Mesenchymal stem cell (in vitro differentiated cells and primary cell): ENCODE data around the gene DNHD1.

Experiments
- DNase-seq: peaks from one replicate; pipeline ENCODE4 v3.0.0-alpha.2; 2013
- H2AFZ ChIP-seq: one replicate; pipeline ENCODE4 v1.6.1; 2013; ENCODE audit warnings: low read depth, mild to moderate bottlenecking, control low read depth, inconsistent platforms, low read length, moderate library complexity
- H2AK5ac ChIP-seq: 2 replicates; pipeline ENCODE4 v1.6.1; 2013; ENCODE audit warnings: low read length, moderate library complexity, mild to moderate bottlenecking, inconsistent platforms; ENCODE audit not compliant: severe bottlenecking
- H2BK120ac ChIP-seq: one replicate; pipeline ENCODE4 v1.6.1; 2013; ENCODE audit warnings: low read depth, mild to moderate bottlenecking, inconsistent platforms, low read length, moderate library complexity
- H2BK12ac ChIP-seq, 2 experiments: one replicate each; pipeline ENCODE4 v1.6.1; 2013; ENCODE audit warnings: inconsistent platforms in 2 of 2, low read length in 2 of 2, mild to moderate bottlenecking in 2 of 2, moderate library complexity in 2 of 2, control low read depth in 1 of 2
- H2BK15ac ChIP-seq: one replicate; pipeline ENCODE4 v1.6.1; 2013; ENCODE audit warnings: mild to moderate bottlenecking, low read depth, inconsistent platforms; ENCODE audit not compliant: poor library complexity, severe bottlenecking
- H2BK5ac ChIP-seq: 2 replicates; pipeline ENCODE4 v1.6.1; 2013; ENCODE audit warnings: low read depth, mild to moderate bottlenecking, low read length, control low read depth, inconsistent platforms; ENCODE audit not compliant: poor library complexity, severe bottlenecking
- H3K14ac ChIP-seq, 2 experiments: one replicate each; pipeline ENCODE4 v1.6.1; 2013; ENCODE audit warnings: inconsistent platforms in 2 of 2, low read length in 2 of 2, control low read depth in 1 of 2, mild to moderate bottlenecking in 1 of 2, moderate library complexity in 1 of 2
- H3K18ac ChIP-seq, 2 experiments: one replicate each; pipeline ENCODE4 v1.6.1; 2013; ENCODE audit warnings: inconsistent platforms in 2 of 2, low read length in 2 of 2, control low read depth in 1 of 2, low read depth in 1 of 2, mild to moderate bottlenecking in 1 of 2
- H3K23ac ChIP-seq, 2 experiments: one replicate each; pipeline ENCODE4 v1.6.1; 2013; ENCODE audit warnings: inconsistent platforms in 2 of 2, low read length in 2 of 2, mild to moderate bottlenecking in 2 of 2, moderate library complexity in 2 of 2, control low read depth in 1 of 2
- H3K27ac ChIP-seq: 2 replicates; pipeline ENCODE4 v1.5.1; 2013; ENCODE audit warnings: mild to moderate bottlenecking, moderate library complexity, low read length, control low read depth, inconsistent platforms; ENCODE audit not compliant: poor library complexity, severe bottlenecking
- H3K27me3 ChIP-seq, 2 experiments: 2 replicates each; pipeline versions ENCODE4 v1.6.1 to v1.7.0; 2013; ENCODE audit warnings: low read length in 2 of 2, mild to moderate bottlenecking in 2 of 2, moderate library complexity in 2 of 2, control low read depth in 1 of 2, inconsistent platforms in 1 of 2; ENCODE audit not compliant: control insufficient read depth in 1 of 2, insufficient read depth in 1 of 2
- H3K36me3 ChIP-seq, 2 experiments: 2 replicates each; pipeline versions ENCODE4 v1.6.1 to v1.7.0; 2013; ENCODE audit warnings: low read length in 2 of 2, control low read depth in 1 of 2, inconsistent platforms in 1 of 2, low read depth in 1 of 2, mild to moderate bottlenecking in 1 of 2; ENCODE audit not compliant: insufficient read depth in 2 of 2, control insufficient read depth in 1 of 2
- H3K4ac ChIP-seq, 2 experiments: one replicate each; pipeline ENCODE4 v1.6.1; 2013; ENCODE audit warnings: inconsistent platforms in 2 of 2, low read length in 2 of 2, mild to moderate bottlenecking in 2 of 2, moderate library complexity in 2 of 2, control low read depth in 1 of 2, low read depth in 1 of 2
- H3K4me1 ChIP-seq: 2 replicates; pipeline ENCODE4 v1.6.1; 2013; ENCODE audit warnings: low read depth, low read length, control low read depth; ENCODE audit not compliant: control insufficient read depth, insufficient read depth
- H3K4me2 ChIP-seq: 2 replicates; pipeline ENCODE4 v1.6.1; 2013; ENCODE audit warnings: low read length, mild to moderate bottlenecking, inconsistent platforms; ENCODE audit not compliant: poor library complexity, severe bottlenecking
- H3K4me3 ChIP-seq, 2 experiments: 2 replicates each; pipeline versions ENCODE4 v1.5.1 to v1.7.0; 2013; ENCODE audit warnings: low read length in 2 of 2, mild to moderate bottlenecking in 2 of 2, control low read depth in 1 of 2, low read depth in 1 of 2; ENCODE audit not compliant: insufficient read depth in 1 of 2
- H3K79me1 ChIP-seq: replicated peaks from 2 replicates; pipeline ENCODE4 v1.6.1; 2013; ENCODE audit warnings: mild to moderate bottlenecking, control low read depth, low read length, inconsistent platforms; ENCODE audit not compliant: poor library complexity, severe bottlenecking
- H3K9ac ChIP-seq: 2 replicates; pipeline ENCODE4 v1.7.0; 2013; ENCODE audit warnings: mild to moderate bottlenecking, low read length, moderate library complexity
- H3K9me3 ChIP-seq: 2 replicates; pipeline ENCODE4 v1.7.0; 2013; ENCODE audit warnings: mild to moderate bottlenecking, low read length; ENCODE audit not compliant: control insufficient read depth
- H4K8ac ChIP-seq: one replicate; pipeline ENCODE4 v1.6.1; 2013; ENCODE audit warnings: inconsistent platforms, mild to moderate bottlenecking, low read length, moderate library complexity
- H4K91ac ChIP-seq: one replicate; pipeline ENCODE4 v1.6.1; 2013; ENCODE audit warnings: mild to moderate bottlenecking, low read length, inconsistent platforms
- WGBS: methylation state at CpG from one replicate; pipeline ENCODE4 v1.1.7; 2013; ENCODE audit warnings: mixed read lengths; 5-methylcytosine and 5-hydroxymethylcytosine counted together

DNHD1 gene

DNA sequence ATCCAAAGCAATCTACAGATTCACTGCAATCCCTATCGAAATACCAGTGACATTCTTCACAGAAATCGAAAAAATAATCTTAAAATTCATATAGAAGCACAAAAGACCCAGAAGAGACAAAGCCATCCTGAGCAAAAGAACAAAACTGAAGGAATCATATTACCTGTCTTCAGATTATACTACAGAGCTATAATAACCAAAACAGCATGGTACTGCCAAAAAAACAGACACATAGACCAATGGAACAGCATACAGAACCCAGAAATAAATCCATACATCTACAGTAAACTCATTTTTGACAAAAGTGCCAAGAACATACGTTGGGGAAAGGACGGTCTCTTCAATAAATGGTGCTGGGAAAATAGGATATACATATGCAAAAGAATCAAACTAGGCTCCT is 87.4 kb downstream of the DNHD1 start:
- Histone ChIP-seq H2AFZ (no peak overlapping the region), H4K91ac (no peak overlapping the region), H2BK12ac (no peak overlapping the region), H3K14ac (no peak overlapping the region), H2BK5ac (no peak overlapping the region), H3K79me1 (peaks cover 9% of the 10 kb centered on the region), H3K27me3 (no peaks in the 10 kb centered on the region), H3K4me1 (peaks cover 11% of the 10 kb centered on the region), H3K4me2 (no peak overlapping the region), H4K8ac (no peak overlapping the region), H3K4ac (no peak overlapping the region), H3K4me3 (no peak overlapping the region), H2BK15ac (no peak overlapping the region), H3K9ac (no peak overlapping the region), H2AK5ac (no peak overlapping the region), H3K9me3 (peaks cover 17% of the 10 kb centered on the region), H2BK120ac (no peak overlapping the region), H3K27ac (no peak overlapping the region), H3K23ac (no peak overlapping the region), H3K36me3 (peaks cover 7 to 17% of the 10 kb centered on the region in 2 experiments), H3K18ac (no peak overlapping the region)
- 92% methylated on average over 3 of the region's 4 CpGs for WGBS
- DNase-seq = no peak

DNA sequence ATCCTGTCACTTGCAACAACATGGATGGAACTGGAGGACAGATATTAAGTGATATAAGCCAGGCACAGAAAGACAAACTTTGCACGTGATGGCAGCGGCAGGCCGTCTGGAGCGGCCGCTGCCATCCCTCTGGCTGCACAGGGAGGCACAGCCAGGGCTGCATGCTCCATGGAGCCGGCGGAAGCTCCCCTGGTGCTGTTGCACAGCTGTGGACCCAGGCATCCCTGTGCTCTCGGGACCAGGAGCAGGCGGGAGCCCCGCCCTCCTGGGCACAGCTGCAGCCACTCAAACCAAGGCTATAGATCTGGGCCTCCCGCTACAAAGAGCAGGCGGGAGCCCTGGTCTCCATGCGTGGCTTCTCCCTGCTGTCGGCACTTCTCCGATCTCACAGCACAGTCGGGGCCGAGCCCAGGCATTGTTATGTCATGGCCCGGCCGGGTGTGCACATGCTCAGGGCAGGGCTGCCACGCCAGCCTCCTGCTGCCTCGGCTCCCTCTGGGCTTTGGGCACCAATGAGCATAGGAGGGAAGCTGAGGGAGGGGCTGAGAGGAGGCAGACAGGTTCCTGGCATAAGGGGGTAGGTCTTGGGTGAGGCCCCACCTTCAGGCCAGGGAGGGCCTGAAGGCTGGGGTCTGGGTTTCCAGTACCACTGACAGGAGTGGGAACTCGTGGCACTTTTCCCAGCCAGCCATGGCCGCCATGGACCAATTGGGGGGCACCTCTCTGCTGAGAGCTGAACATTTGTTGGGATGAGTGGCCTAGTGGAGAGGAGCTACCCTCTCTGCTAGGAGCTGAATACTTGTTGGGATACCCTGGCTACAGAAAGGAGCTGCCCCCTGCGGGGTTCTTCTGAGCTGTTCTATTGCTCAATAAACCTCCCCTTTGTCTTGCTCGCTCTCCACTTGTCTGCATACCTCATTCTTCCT is 89.6 kb downstream of the DNHD1 start:
- Histone ChIP-seq H2BK120ac (no peak overlapping the region), H2BK12ac (no peak overlapping the region), H3K4me3 (peak overlapping the region in 1 of 2 experiments; percentile 3), H3K36me3 (peaks cover 4 to 5% of the 10 kb centered on the region in 2 experiments), H2BK5ac (no peak overlapping the region), H4K91ac (no peak overlapping the region), H2AFZ (no peak overlapping the region), H3K27ac (no peak overlapping the region), H3K9ac (no peak overlapping the region), H3K4me1 (peaks cover 11% of the 10 kb centered on the region), H3K4me2 (peak overlapping the region; percentile 62), H3K9me3 (peaks cover 17% of the 10 kb centered on the region), H4K8ac (no peak overlapping the region), H3K18ac (peak overlapping the region in 1 of 2 experiments; percentile 28), H3K79me1 (peaks cover 4% of the 10 kb centered on the region), H3K23ac (no peak overlapping the region), H3K14ac (no peak overlapping the region), H2AK5ac (no peak overlapping the region), H2BK15ac (no peak overlapping the region), H3K27me3 (no peaks in the 10 kb centered on the region), H3K4ac (no peak overlapping the region)
- peak; percentile 22 for DNase-seq
- 37% methylated on average over 25 of the region's 25 CpGs for WGBS

DNA sequence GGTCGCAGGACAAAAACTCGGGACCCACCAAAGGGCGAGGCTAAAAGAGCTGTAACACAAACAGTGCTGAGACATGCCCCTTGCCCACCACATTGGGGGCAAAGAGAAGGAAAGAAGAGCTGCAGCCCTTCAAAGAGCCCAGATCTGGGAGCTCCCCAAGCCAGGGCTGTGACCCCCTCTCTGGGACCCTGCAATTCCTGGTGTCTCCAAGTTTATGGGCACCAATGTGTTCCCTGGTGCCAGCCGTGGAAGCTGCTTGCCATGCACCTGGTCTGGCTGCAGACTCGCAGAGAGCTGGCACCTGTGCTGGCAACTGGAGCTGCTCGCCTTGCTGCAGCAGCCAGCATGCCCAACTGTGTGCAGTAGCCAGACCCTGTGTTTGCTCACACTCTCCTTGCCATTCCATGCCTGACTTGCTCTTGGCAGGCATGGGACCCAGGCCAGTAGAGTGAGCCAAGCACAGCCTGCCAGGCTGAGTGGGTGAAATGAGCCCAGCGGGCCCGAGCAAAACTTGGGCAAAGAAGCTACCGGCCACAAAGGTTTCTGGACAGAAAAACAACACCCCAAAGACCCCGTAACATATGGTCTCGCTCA is 90.4 kb downstream of the DNHD1 start:
- H2AFZ ChIP-seq = no peak overlapping the region
- peaks cover 17% of the 10 kb centered on the region for H3K9me3 ChIP-seq
- no peak overlapping the region for H3K18ac ChIP-seq
- H2AK5ac ChIP-seq = no peak overlapping the region
- H2BK15ac ChIP-seq = no peak overlapping the region
- no peak overlapping the region for H2BK12ac ChIP-seq
- peak overlapping the region in 1 of 2 experiments; percentile 77 for H3K23ac ChIP-seq
- peaks cover 11% of the 10 kb centered on the region for H3K4me1 ChIP-seq
- peak overlapping the region in 1 of 2 experiments; percentile 22 for H3K4me3 ChIP-seq
- H3K9ac ChIP-seq = no peak overlapping the region
- peak overlapping the region; percentile 77 for H4K8ac ChIP-seq
- 86% methylated on average over 11 of the region's 11 CpGs for WGBS
- H3K27me3 ChIP-seq = no peaks in the 10 kb centered on the region
- no peak overlapping the region for H3K4me2 ChIP-seq
- peak overlapping the region in 1 of 2 experiments; percentile 0 for H3K4ac ChIP-seq
- H2BK120ac ChIP-seq = no peak overlapping the region
- H3K79me1 ChIP-seq = peaks cover 4% of the 10 kb centered on the region
- H2BK5ac ChIP-seq = no peak overlapping the region
- H3K14ac ChIP-seq = no peak overlapping the region
- peak overlapping the region; percentile 7 for H4K91ac ChIP-seq
- H3K27ac ChIP-seq = no peak overlapping the region
- DNase-seq = no peak
- H3K36me3 ChIP-seq = peaks cover 4 to 13% of the 10 kb centered on the region in 2 experiments

DNA sequence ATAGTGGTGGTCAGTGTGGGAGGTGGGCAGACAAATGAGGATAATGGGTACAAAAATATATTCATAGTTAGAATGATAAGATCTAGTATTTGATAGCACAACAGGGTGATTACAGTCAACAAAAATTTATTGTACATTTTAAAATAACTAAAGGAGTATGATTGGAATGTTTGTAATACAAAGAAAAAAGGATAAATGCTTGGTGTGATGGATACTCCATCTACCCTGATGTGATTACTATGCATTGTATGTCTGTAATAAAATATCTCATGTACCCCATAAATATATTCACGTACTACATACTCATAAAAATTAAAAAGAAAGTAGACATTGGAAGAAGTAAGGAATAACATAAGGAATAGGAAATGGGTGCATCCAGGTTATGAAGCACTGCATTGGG is 90.9 kb downstream of the DNHD1 start:
- Histone ChIP-seq H2BK120ac (no peak overlapping the region), H4K91ac (no peak overlapping the region), H3K4me3 (no peak overlapping the region), H3K9me3 (peaks cover 17% of the 10 kb centered on the region), H2BK15ac (no peak overlapping the region), H2AFZ (no peak overlapping the region), H3K27ac (no peak overlapping the region), H3K79me1 (peaks cover 9% of the 10 kb centered on the region), H3K4ac (no peak overlapping the region), H3K23ac (no peak overlapping the region), H4K8ac (no peak overlapping the region), H3K9ac (no peak overlapping the region), H2AK5ac (no peak overlapping the region), H3K18ac (no peak overlapping the region), H3K4me2 (no peak overlapping the region), H2BK5ac (no peak overlapping the region), H3K36me3 (peaks cover 4 to 16% of the 10 kb centered on the region in 2 experiments), H2BK12ac (no peak overlapping the region), H3K27me3 (no peaks in the 10 kb centered on the region), H3K4me1 (peaks cover 11% of the 10 kb centered on the region), H3K14ac (no peak overlapping the region)
- no peak for DNase-seq
- WGBS = no CpG with 5 or more reads among the region's 1 CpG
